Neutrophil (primary cell): Measurements from ENCODE around the gene LTF.

ENCODE experiments used
- H3K27ac ChIP-seq: fragments of 200-600 bp; sonication (generic); 2 replicates; pipeline ENCODE4 v1.5.1; 2016; ENCODE audit warnings: mild to moderate bottlenecking, moderate library complexity
- H3K27me3 ChIP-seq: fragments of 200-600 bp; sonication (generic); 2 replicates; pipeline ENCODE4 v1.6.0; 2016; ENCODE audit warnings: mild to moderate bottlenecking
- H3K36me3 ChIP-seq: fragments of 200-600 bp; sonication (generic); 2 replicates; pipeline ENCODE4 v1.5.1; 2017
- H3K4me1 ChIP-seq, 2 experiments: fragments of 200-600 bp in 1 of 2; sonication (generic) in 1 of 2; 1 replicate in 1 of 2; 2 replicates in 1 of 2; pipeline versions ENCODE4 v1.5.1 to v1.6.1; 2013 to 2016; ENCODE audit warnings: low read depth in 1 of 2, low read length in 1 of 2, mild to moderate bottlenecking in 1 of 2, moderate library complexity in 1 of 2; ENCODE audit not compliant: control insufficient read depth in 1 of 2, insufficient read depth in 1 of 2
- H3K4me3 ChIP-seq, 2 experiments: fragments of 200-600 bp in 1 of 2; sonication (generic) in 1 of 2; 1 replicate in 1 of 2; 2 replicates in 1 of 2; pipeline ENCODE4 v1.5.1; 2013 to 2016; ENCODE audit warnings: low read depth in 1 of 2, low read length in 1 of 2, mild to moderate bottlenecking in 1 of 2, moderate library complexity in 1 of 2
- H3K9me3 ChIP-seq: fragments of 200-600 bp; sonication (generic); 2 replicates; pipeline ENCODE4 v1.5.1; 2016
- CTCF ChIP-seq: fragments of 200-600 bp; sonication (generic); IDR thresholded peaks from 2 replicates; pipeline ENCODE4 v1.5.1; 2016; ENCODE audit warnings: antibody characterized with exemption

LTF gene

GRCh38 chr3:46470831-46471230, 6.1 kb upstream of the LTF start:
- H3K4me3 ChIP-seq = no peak overlapping the region
- peak overlapping the region; percentile 79 for H3K27ac ChIP-seq
- H3K36me3 ChIP-seq = no peaks in the 10 kb centered on the region
- H3K27me3 ChIP-seq = no peaks in the 10 kb centered on the region
- no peak for TF ChIP-seq CTCF
- H3K4me1 ChIP-seq = peaks cover 84% of the 10 kb centered on the region in 2 experiments
- H3K9me3 ChIP-seq = no peaks in the 10 kb centered on the region

DNA sequence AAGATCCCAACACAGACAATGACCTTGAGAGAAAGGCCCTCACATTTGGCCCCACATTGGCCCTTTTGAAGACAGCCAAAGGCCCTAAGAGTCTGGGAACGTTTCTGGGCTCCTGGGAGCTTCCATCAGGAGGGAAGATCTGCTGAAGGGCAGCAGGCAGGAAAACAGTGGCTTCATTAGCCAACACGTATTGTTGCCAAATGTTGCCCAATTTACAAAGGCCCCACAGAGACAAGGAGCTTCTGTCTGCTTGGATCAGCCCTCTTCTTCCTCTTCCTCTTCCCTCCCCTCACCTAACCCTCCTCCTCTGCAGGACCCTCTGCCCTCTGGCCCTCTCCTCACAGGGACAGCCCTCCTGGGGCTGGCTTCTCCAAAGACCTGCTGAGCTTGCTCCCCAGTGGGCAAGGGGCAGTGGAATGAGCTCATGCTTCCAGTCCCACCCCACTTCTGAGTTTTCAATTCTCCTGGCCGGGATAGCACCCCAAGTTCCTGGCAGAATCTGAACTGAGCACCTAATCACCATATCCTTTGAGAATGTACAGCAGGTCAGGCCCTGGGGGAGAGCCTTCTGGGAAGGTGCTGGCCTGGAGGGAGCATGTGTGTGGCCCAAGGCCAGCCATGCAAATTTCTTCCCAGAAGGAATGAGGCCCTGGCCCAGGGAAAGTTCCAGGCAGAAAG, 5.1 kb upstream of the LTF start:
- Histone ChIP-seq H3K27ac (peak overlapping the region; percentile 79), H3K36me3 (no peaks in the 10 kb centered on the region), H3K4me1 (peaks cover 89% of the 10 kb centered on the region in 2 experiments), H3K9me3 (no peaks in the 10 kb centered on the region), H3K27me3 (no peaks in the 10 kb centered on the region), H3K4me3 (peak overlapping the region in 1 of 2 experiments; percentile 12)
- no peak for TF ChIP-seq CTCF

DNA sequence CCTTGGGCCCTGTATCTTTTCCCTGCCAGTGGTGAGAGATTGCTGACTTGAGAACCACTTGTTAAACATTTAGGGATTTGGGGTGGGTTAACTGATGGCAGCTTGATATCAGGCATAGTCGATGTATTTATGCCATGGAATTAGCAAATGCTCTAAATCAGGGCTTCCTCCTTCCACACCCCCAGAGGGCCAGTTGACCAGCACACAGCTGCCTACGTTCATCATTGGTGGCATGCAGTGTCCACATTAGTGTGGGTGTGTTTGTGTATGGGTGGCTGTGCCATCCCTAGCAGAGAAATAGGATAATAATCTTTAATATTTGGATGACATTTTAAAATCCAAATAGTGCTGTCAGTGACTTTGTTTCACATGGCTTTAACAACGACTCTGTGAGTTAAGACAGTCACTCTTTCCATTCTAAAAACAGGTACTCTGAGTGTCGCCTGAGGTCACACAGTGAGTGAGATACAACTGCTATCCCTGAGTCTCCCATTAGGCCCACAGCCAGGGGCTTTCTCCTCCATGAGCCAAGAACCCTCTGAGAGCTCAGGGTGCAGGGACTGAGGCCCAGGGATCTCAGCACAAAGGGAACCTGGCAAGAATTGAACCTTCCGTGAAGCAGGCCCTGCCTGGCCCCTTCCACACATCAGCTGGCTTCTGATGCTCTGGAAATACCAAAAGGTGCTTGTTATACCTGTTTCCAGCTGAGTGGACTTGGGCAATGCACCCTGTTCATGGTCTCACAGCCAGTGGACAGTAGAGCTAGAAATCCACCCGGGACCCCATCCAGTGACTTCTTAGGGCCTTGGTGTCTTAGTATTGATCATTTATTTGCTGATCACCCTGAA, 4.3 kb upstream of the LTF start:
- peaks cover 98% of the 10 kb centered on the region in 2 experiments for H3K4me1 ChIP-seq
- peak overlapping the region in 1 of 2 experiments; percentile 12 for H3K4me3 ChIP-seq
- no peaks in the 10 kb centered on the region for H3K9me3 ChIP-seq
- peak overlapping the region; percentile 79 for H3K27ac ChIP-seq
- H3K27me3 ChIP-seq = no peaks in the 10 kb centered on the region
- no peak for TF ChIP-seq CTCF
- H3K36me3 ChIP-seq = no peaks in the 10 kb centered on the region

DNA sequence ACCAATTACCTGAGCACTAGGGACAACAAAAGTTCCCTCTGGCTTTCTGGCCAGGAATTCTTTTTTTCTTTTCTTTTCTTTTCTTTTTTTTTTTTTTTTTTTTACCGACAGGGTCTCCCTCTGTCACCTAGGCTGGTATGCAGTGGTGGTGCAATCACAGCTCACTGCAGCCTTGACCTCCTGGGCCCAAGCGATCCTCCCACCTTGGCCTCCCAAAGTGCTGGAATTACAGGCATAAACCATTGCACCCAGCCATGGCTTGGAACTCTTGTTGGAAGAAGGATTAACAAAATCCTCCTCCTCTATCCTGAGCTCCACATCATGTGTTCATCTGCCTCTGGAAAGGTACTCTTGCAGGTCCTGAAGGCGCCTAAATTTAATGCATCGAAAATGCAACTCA, 2.9 kb upstream of the LTF start:
- TF ChIP-seq CTCF = no peak
- H3K27ac ChIP-seq = peak overlapping the region; percentile 88
- no peaks in the 10 kb centered on the region for H3K36me3 ChIP-seq
- peaks cover 100% of the 10 kb centered on the region in 2 experiments for H3K4me1 ChIP-seq
- H3K27me3 ChIP-seq = no peaks in the 10 kb centered on the region
- no peaks in the 10 kb centered on the region for H3K9me3 ChIP-seq
- no peak overlapping the region for H3K4me3 ChIP-seq

- Histone ChIP-seq H3K27ac (peak overlapping the region; percentile 88), H3K9me3 (no peaks in the 10 kb centered on the region), H3K4me1 (peaks cover 100% of the 10 kb centered on the region in 2 experiments), H3K4me3 (no peak overlapping the region), H3K27me3 (no peaks in the 10 kb centered on the region), H3K36me3 (no peaks in the 10 kb centered on the region)
- no peak for TF ChIP-seq CTCF
Measured at GRCh38 chr3:46466871-46467403, 2.2 kb upstream of the LTF start.
